ENCODE data around the gene KIF5B. TPM values are rescaled to one million over a fixed set of nuclear protein-coding genes. Genes with fewer than 3 reads are reported as not detected.
"Not testable (repeated sequence)": the region's sequence is repeated elsewhere in the genome, so short reads cannot be mapped to it uniquely, and the experiment has no call there.

The KIF5B gene
- total RNA-seq, 4 donors from 2014 or later, result 253 to 317 (median 298) TPM

- peaks cover 0 to 3% (median 0%) of the 10 kb centered on the region in 4 donors for H3K9me3 ChIP-seq
- H3K27me3 ChIP-seq, result no peaks in the 10 kb centered on the region
- no peaks in the 10 kb centered on the region for H3K36me3 ChIP-seq
- TF ChIP-seq CTCF (IDR thresholded peaks at IDR 0.05), result no peak
- TF ChIP-seq POLR2AphosphoS5 (IDR thresholded peaks at IDR 0.05), result no peak
- no peak for TF ChIP-seq EP300 (IDR thresholded peaks at IDR 0.05)
- no peak for TF ChIP-seq POLR2A (IDR thresholded peaks at IDR 0.05; ENCODE audit: low read depth)
- WGBS, result 70% methylated on average over 3 of the region's 3 CpGs
- H3K4me1 ChIP-seq, result peaks cover 3 to 16% (median 14%) of the 10 kb centered on the region in 4 donors
- H3K27ac ChIP-seq (replicated peaks in 1 of 4), result no peak overlapping the region
- DNase-seq (ENCODE audit: extremely low spot score), result no peak
- intact Hi-C loops (cut with DNase I), result no loop called here
- H3K4me3 ChIP-seq, result no peak overlapping the region
Observed at GRCh38 chr10:32103721-32104120, 47.5 kb upstream of the KIF5B start.

- DNase-seq (ENCODE audit: extremely low spot score); H3K27ac ChIP-seq (replicated peaks in 1 of 4); H3K36me3 ChIP-seq; H3K27me3 ChIP-seq; H3K4me3 ChIP-seq; intact Hi-C loops (cut with DNase I); H3K4me1 ChIP-seq; H3K9me3 ChIP-seq: not testable (repeated sequence)
- WGBS, result 72% methylated on average over 4 of the region's 4 CpGs
Observed at GRCh38 chr10:32098566-32099259, 42.5 kb upstream of the KIF5B start.

GRCh38 chr10:32095116-32095733 lies 39.0 kb upstream of the KIF5B start:
- no peaks in the 10 kb centered on the region for H3K27me3 ChIP-seq
- WGBS, result 100% methylated on average over 2 of the region's 2 CpGs

GRCh38 chr10:32093650-32094049 lies 37.4 kb upstream of the KIF5B start:
- H3K4me1 ChIP-seq, result no peaks in the 10 kb centered on the region
- no peak for TF ChIP-seq EP300 (IDR thresholded peaks at IDR 0.05)
- TF ChIP-seq CTCF (IDR thresholded peaks at IDR 0.05), result no peak
- TF ChIP-seq POLR2AphosphoS5 (IDR thresholded peaks at IDR 0.05), result no peak
- TF ChIP-seq POLR2A (IDR thresholded peaks at IDR 0.05; ENCODE audit: low read depth), result no peak
- H3K9me3 ChIP-seq, result peaks cover 0 to 2% (median 0%) of the 10 kb centered on the region in 4 donors
- intact Hi-C loops (cut with DNase I), result no loop called here
- no peak overlapping the region for H3K4me3 ChIP-seq
- H3K27ac ChIP-seq (replicated peaks in 1 of 4), result no peak overlapping the region
- DNase-seq (ENCODE audit: extremely low spot score), result no peak
- H3K36me3 ChIP-seq, result no peaks in the 10 kb centered on the region
- H3K27me3 ChIP-seq, result no peaks in the 10 kb centered on the region
- WGBS, result 98% methylated on average over 2 of the region's 2 CpGs

More at GRCh38 chr10:32095116-32095733, 39.0 kb upstream of the KIF5B start:
- H3K4me3 ChIP-seq, result no peak overlapping the region
- H3K36me3 ChIP-seq, result no peaks in the 10 kb centered on the region
- no peaks in the 10 kb centered on the region for H3K4me1 ChIP-seq
- intact Hi-C loops (cut with DNase I), result no loop called here
- DNase-seq (ENCODE audit: extremely low spot score), result no peak
- no peak overlapping the region for H3K27ac ChIP-seq (replicated peaks in 1 of 4)
- TF ChIP-seq POLR2AphosphoS5 (IDR thresholded peaks at IDR 0.05) (no peak), EP300 (IDR thresholded peaks at IDR 0.05) (no peak), POLR2A (IDR thresholded peaks at IDR 0.05; ENCODE audit: low read depth) (no peak), CTCF (IDR thresholded peaks at IDR 0.05) (no peak)
- peaks cover 0 to 6% (median 0%) of the 10 kb centered on the region in 4 donors for H3K9me3 ChIP-seq

- Histone ChIP-seq H3K27me3 (no peaks in the 10 kb centered on the region), H3K9me3 (no peaks in the 10 kb centered on the region), H3K4me3 (no peak overlapping the region), H3K27ac (replicated peaks in 1 of 4) (no peak overlapping the region), H3K4me1 (peaks cover 0 to 2% (median 0%) of the 10 kb centered on the region in 4 donors), H3K36me3 (no peaks in the 10 kb centered on the region)
- TF ChIP-seq POLR2AphosphoS5 (IDR thresholded peaks at IDR 0.05), result no peak
- no peak for TF ChIP-seq CTCF (IDR thresholded peaks at IDR 0.05)
- no peak for TF ChIP-seq EP300 (IDR thresholded peaks at IDR 0.05)
- no peak for TF ChIP-seq POLR2A (IDR thresholded peaks at IDR 0.05; ENCODE audit: low read depth)
- DNase-seq (ENCODE audit: extremely low spot score), result no peak
- intact Hi-C loops (cut with DNase I), result no loop called here
Observed at GRCh38 chr10:32091046-32091445, 34.8 kb upstream of the KIF5B start.

Data from esophagus muscularis mucosa (tissue), 4 donors.